CD14-positive monocyte (primary cell): ENCODE results near the gene ZBTB17. TPM values are rescaled to one million over a fixed set of nuclear protein-coding genes. Genes with fewer than 3 reads are reported as not detected.
"Not testable (repeated sequence)": the region's sequence is repeated elsewhere in the genome, so short reads cannot be mapped to it uniquely, and the experiment has no call there.

Experiments used
- DNase-seq, 3 donors: peaks; one replicate each; pipeline ENCODE4 v3.0.0-alpha.2; 2011 to 2022
- H2AFZ ChIP-seq: 2 replicates; pipeline ENCODE4 v1.6.0; 2012; ENCODE audit warnings: mild to moderate bottlenecking, low read depth, low read length, inconsistent platforms; ENCODE audit not compliant: insufficient read depth, poor library complexity, severe bottlenecking
- H3K27ac ChIP-seq, 2 donors: 1 replicate in 1 of 2; 2 replicates in 1 of 2; pipeline ENCODE4 v1.5.1; 2012 to 2013; ENCODE audit warnings: low read length in 2 of 2, control low read depth in 1 of 2, inconsistent platforms in 1 of 2, low read depth in 1 of 2, mild to moderate bottlenecking in 1 of 2
- H3K27me3 ChIP-seq, 2 donors: one replicate each; pipeline versions ENCODE4 v1.6.0 to v1.6.1; 2011 to 2013; ENCODE audit warnings: low read length in 2 of 2; ENCODE audit not compliant: control insufficient read depth in 2 of 2, insufficient read depth in 2 of 2
- H3K36me3 ChIP-seq, 2 donors: replicated peaks in 1 of 2; 1 replicate in 1 of 2; 2 replicates in 1 of 2; pipeline versions ENCODE4 v1.5.1 to v1.6.1; 2012 to 2013; ENCODE audit warnings: low read length in 2 of 2, control low read depth in 1 of 2, inconsistent platforms in 1 of 2, mild to moderate bottlenecking in 1 of 2; ENCODE audit not compliant: insufficient read depth in 2 of 2, control insufficient read depth in 1 of 2
- H3K4me1 ChIP-seq, 2 donors: 1 replicate in 1 of 2; 2 replicates in 1 of 2; pipeline versions ENCODE4 v1.5.1 to v1.6.1; 2012 to 2013; ENCODE audit warnings: low read length in 2 of 2, control low read depth in 1 of 2, inconsistent platforms in 1 of 2, mild to moderate bottlenecking in 1 of 2, moderate library complexity in 1 of 2; ENCODE audit not compliant: insufficient read depth in 2 of 2, control insufficient read depth in 1 of 2
- H3K4me2 ChIP-seq: replicated peaks from 2 replicates; pipeline ENCODE3; 2012; ENCODE audit warnings: low read length, moderate library complexity, mild to moderate bottlenecking; ENCODE audit not compliant: poor library complexity, severe bottlenecking; ENCODE audit errors: extremely low read depth
- H3K4me3 ChIP-seq, 3 experiments: fragments of 200-600 bp in 1 of 3; sonication (generic) in 1 of 3; replicated peaks in 1 of 3; 1 replicate in 2 of 3; 2 replicates in 1 of 3; pipeline ENCODE4 v1.5.1; 2011 to 2013; ENCODE audit warnings: low read length in 3 of 3, mild to moderate bottlenecking in 3 of 3, control low read depth in 2 of 3, low read depth in 2 of 3, inconsistent platforms in 1 of 3, moderate library complexity in 1 of 3
- H3K79me2 ChIP-seq: 2 replicates; pipeline ENCODE4 v1.6.0; 2012; ENCODE audit warnings: mild to moderate bottlenecking, control low read depth, inconsistent platforms, low read length, moderate library complexity; ENCODE audit not compliant: insufficient read depth
- H3K9ac ChIP-seq: 2 replicates; pipeline ENCODE4 v1.6.0; 2017; ENCODE audit warnings: low read length, mild to moderate bottlenecking; ENCODE audit not compliant: insufficient read depth, poor library complexity, severe bottlenecking
- H3K9me3 ChIP-seq, 2 donors: replicated peaks in 1 of 2; 1 replicate in 1 of 2; 2 replicates in 1 of 2; pipeline versions ENCODE4 v1.5.1 to v1.6.1; 2012 to 2013; ENCODE audit warnings: low read length in 2 of 2, control low read depth in 1 of 2; ENCODE audit not compliant: control insufficient read depth in 1 of 2, insufficient read depth in 1 of 2
- H4K20me1 ChIP-seq: 2 replicates; pipeline ENCODE4 v1.6.0; 2012; ENCODE audit warnings: mild to moderate bottlenecking, low read length, control low read depth, moderate library complexity; ENCODE audit not compliant: insufficient read depth
- H3K27ac Mint-ChIP-seq, 7 donors: one replicate each; pipeline ENCODE4 v1.8.0; 2020; ENCODE audit warnings: mild to moderate bottlenecking in 7 of 7, mixed read lengths in 7 of 7, moderate library complexity in 6 of 7, inconsistent platforms in 2 of 7
- H3K27me3 Mint-ChIP-seq, 3 donors: one replicate each; pipeline ENCODE4 v1.8.0; 2021 to 2022; ENCODE audit warnings: low read depth in 3 of 3, mild to moderate bottlenecking in 3 of 3, mixed read lengths in 3 of 3, moderate library complexity in 3 of 3, inconsistent platforms in 1 of 3
- H3K36me3 Mint-ChIP-seq, 2 donors: one replicate each; pipeline ENCODE4 v1.8.0; 2020; ENCODE audit warnings: mixed read lengths in 2 of 2, inconsistent platforms in 1 of 2, mild to moderate bottlenecking in 1 of 2
- H3K4me1 Mint-ChIP-seq: one replicate; pipeline ENCODE4 v1.8.0; 2020; ENCODE audit warnings: mild to moderate bottlenecking, mixed read lengths
- H3K4me3 Mint-ChIP-seq, 2 donors: one replicate each; pipeline ENCODE4 v1.8.0; 2020; ENCODE audit warnings: mild to moderate bottlenecking in 2 of 2, mixed read lengths in 2 of 2, moderate library complexity in 1 of 2
- H3K9me3 Mint-ChIP-seq, 7 donors: one replicate each; pipeline ENCODE4 v1.8.0; 2020 to 2022; ENCODE audit warnings: mixed read lengths in 7 of 7, mild to moderate bottlenecking in 6 of 7, moderate library complexity in 6 of 7, inconsistent platforms in 2 of 7
- CTCF ChIP-seq: fragments of 200-600 bp; IDR thresholded peaks from one replicate; pipeline ENCODE4 v1.8.0; 2022; ENCODE audit warnings: antibody characterized with exemption, mild to moderate bottlenecking
- WGBS: methylation state at CpG from one replicate; pipeline ENCODE4 v1.1.5; 2013; ENCODE audit warnings: missing lambda C conversion rate; ENCODE audit not compliant: insufficient coverage; 5-methylcytosine and 5-hydroxymethylcytosine counted together
- intact Hi-C, 2 donors: fragments of 100-400 bp; cut with micrococcal nuclease; formaldehyde crosslinking; loops; one replicate each; pipeline versions ENCODE4 v1.15.0 to v1.15.1; 2023
- polyA plus RNA-seq, 3 donors: library from polyadenylated mRNA; depleted of rRNA in 1 of 3; unstranded in 2 of 3; stranded (reverse) in 1 of 3; fragments of 300-500 nt in 2 of 3; fragments of >200 nt in 1 of 3; fragmentation: Illumina TruSeq in 2 of 3; gene quantifications; 1 replicate in 2 of 3; 2 replicates in 1 of 3; pipeline ENCODE4 v1.2.3, GENCODE V29; 2012 to 2021

Gene ZBTB17
- polyA plus RNA-seq, 3 donors, result 2.8 to 93.3 (median 7.6) TPM

GRCh38 chr1:15915991-15916390, 59.9 kb downstream of the ZBTB17 start:
- H3K27me3 Mint-ChIP-seq, result no peaks in the 10 kb centered on the region
- DNase-seq, result no peak
- no peak overlapping the region for H2AFZ ChIP-seq
- peak overlapping the region in 1 of 2 donors; percentile 54 for H3K27ac ChIP-seq
- no peak overlapping the region for H3K4me3 Mint-ChIP-seq
- H3K4me1 Mint-ChIP-seq, result peaks cover 7% of the 10 kb centered on the region
- no peaks in the 10 kb centered on the region for H3K9me3 Mint-ChIP-seq
- peaks cover 58% of the 10 kb centered on the region for H3K79me2 ChIP-seq
- peaks cover 76% of the 10 kb centered on the region for H4K20me1 ChIP-seq
- H3K4me1 ChIP-seq, result no peaks in the 10 kb centered on the region
- no CpG with 5 or more reads among the region's 4 CpGs for WGBS
- no peak overlapping the region for H3K4me3 ChIP-seq
- H3K9ac ChIP-seq, result no peak overlapping the region
- TF ChIP-seq CTCF, result no peak
- H3K27me3 ChIP-seq, result no peaks in the 10 kb centered on the region
- intact Hi-C loops, result no loop called here
- no peaks in the 10 kb centered on the region for H3K9me3 ChIP-seq
- peaks cover 68 to 92% of the 10 kb centered on the region in 2 donors for H3K36me3 Mint-ChIP-seq
- H3K27ac Mint-ChIP-seq, result peak overlapping the region in 4 of 7 donors; percentile 26 to 68 (median 51)
- H3K36me3 ChIP-seq, result peaks cover 86 to 100% of the 10 kb centered on the region in 2 donors
- no peak overlapping the region for H3K4me2 ChIP-seq

- H3K4me1 ChIP-seq, H3K9ac ChIP-seq, H3K27ac ChIP-seq, H3K4me1 Mint-ChIP-seq, H3K27me3 Mint-ChIP-seq, H3K9me3 Mint-ChIP-seq, H3K4me3 Mint-ChIP-seq, H3K9me3 ChIP-seq, DNase-seq, H3K4me2 ChIP-seq, H3K27me3 ChIP-seq, H2AFZ ChIP-seq, H3K4me3 ChIP-seq, intact Hi-C loops: not testable (repeated sequence)
- peaks cover 75% of the 10 kb centered on the region for H3K79me2 ChIP-seq
- H4K20me1 ChIP-seq, result peaks cover 77% of the 10 kb centered on the region
- Mint-ChIP-seq H3K27ac (peak overlapping the region in 3 of 7 donors; percentile 55 to 68 (median 57)), H3K36me3 (peaks cover 64 to 89% of the 10 kb centered on the region in 2 donors)
- H3K36me3 ChIP-seq, result peaks cover 80 to 99% of the 10 kb centered on the region in 2 donors
- WGBS, result no CpG with 5 or more reads among the region's 3 CpGs
Measured at GRCh38 chr1:15913607-15914006, 62.3 kb downstream of the ZBTB17 start.
